A549 (cell line): Measurements from ENCODE around the gene BZW2. TPM values are rescaled to one million over a fixed set of nuclear protein-coding genes. Genes with fewer than 3 reads are reported as not detected.

ENCODE experiments used
- ATAC-seq, 2 experiments: fragments of 200-7000 bp in 1 of 2; fragments of >200 bp in 1 of 2; cut with Nextera tagmentation in 1 of 2; cut with Tn5 transposase in 1 of 2; 3 replicates each; pipeline versions ENCODE4 v1.8.0 to v1.9.1; 2018 to 2020; ENCODE audit warnings: mild to moderate bottlenecking in 1 of 2, moderate library complexity in 1 of 2
- CTCF ChIA-PET: fragments of 300-600 bp; sonication (Branson Sonifier 250); formaldehyde crosslinking; extraction: SDS; loops from one replicate; lab custom pipeline; 2021; ENCODE audit warnings: antibody characterized with exemption, inconsistent platforms; lab: Yijun Ruan, JAX
- POLR2A ChIA-PET: fragments of 350-600 bp; formaldehyde crosslinking; extraction: SDS; loops from one replicate; lab custom pipeline; 2021; ENCODE audit warnings: antibody characterized with exemption, inconsistent platforms; lab: Yijun Ruan, JAX
- DNase-seq, 2 experiments: peaks; one replicate each; pipeline versions ENCODE4 v3.0.0 to v3.0.0-alpha.2; 2011 to 2016; ENCODE audit warnings: low read depth in 1 of 2, low spot score in 1 of 2
- FAIRE-seq: peaks from 2 replicates; lab custom pipeline; 2011; peaks lifted over from hg19 to GRCh38; lab: Jason Lieb, UNC
- H3K27ac ChIP-seq, 2 experiments: fragments of >200 bp; sonication (Bioruptor Twin); formaldehyde crosslinking; 3 replicates each; pipeline ENCODE4 v1.5.1; 2016 to 2017
- H3K4me1 ChIP-seq: fragments of >200 bp; sonication (Bioruptor Twin); formaldehyde crosslinking; 3 replicates; pipeline ENCODE4 v1.6.1; 2016
- H3K4me2 ChIP-seq: fragments of >200 bp; sonication (Bioruptor Twin); formaldehyde crosslinking; 3 replicates; pipeline ENCODE4 v1.6.1; 2016
- H3K4me3 ChIP-seq: fragments of >200 bp; sonication (Bioruptor Twin); formaldehyde crosslinking; 3 replicates; pipeline ENCODE4 v1.5.1; 2016
- H3K9me3 ChIP-seq: fragments of >200 bp; sonication (Bioruptor Twin); formaldehyde crosslinking; 3 replicates; pipeline ENCODE4 v1.6.1; 2016
- BHLHE40 ChIP-seq: IDR thresholded peaks from 2 replicates; pipeline ENCODE4 v1.6.1; 2012; ENCODE audit warnings: low read depth, low read length, inconsistent platforms
- CBX8 ChIP-seq: fragments of 200-600 bp; sonication (generic); IDR thresholded peaks from 2 replicates; pipeline ENCODE4 v1.6.1; 2016
- CHD4 ChIP-seq: fragments of 200-600 bp; sonication (generic); IDR thresholded peaks from 2 replicates; pipeline ENCODE4 v1.6.1; 2016; ENCODE audit warnings: antibody characterized with exemption, mild to moderate bottlenecking, borderline replicate concordance
- ESRRA ChIP-seq: fragments of 150-350 bp; IDR thresholded peaks from 2 replicates; pipeline ENCODE4 v1.6.1; 2014; ENCODE audit warnings: mild to moderate bottlenecking, low read length, borderline replicate concordance
- FOSL2 ChIP-seq, 2 experiments: fragments of 450-650 bp in 1 of 2; fragments of >200 bp in 1 of 2; sonication (Bioruptor Twin) in 1 of 2; formaldehyde crosslinking; IDR thresholded peaks; 2 replicates each; pipeline versions ENCODE4 v1.5.0 to v1.6.1; 2016 to 2020; ENCODE audit warnings: mild to moderate bottlenecking in 1 of 2, moderate library complexity in 1 of 2
- HDAC2 ChIP-seq: fragments of 200-600 bp; sonication (generic); IDR thresholded peaks from 2 replicates; pipeline ENCODE4 v1.6.1; 2016
- HEYL ChIP-seq: fragments of 250-450 bp; sonication (Bioruptor Pico); IDR thresholded peaks from 2 replicates; pipeline ENCODE4 v1.8.0; 2021; ENCODE audit warnings: mild to moderate bottlenecking, moderate library complexity
- KDM1A ChIP-seq: fragments of 200-600 bp; sonication (generic); IDR thresholded peaks from 2 replicates; pipeline ENCODE4 v1.6.1; 2016; ENCODE audit warnings: low read depth, mild to moderate bottlenecking
- NFE2L2 ChIP-seq: fragments of 150-350 bp; conservative IDR thresholded peaks from 2 replicates; pipeline ENCODE4 v1.6.1; 2014; ENCODE audit warnings: low read length
- POLR2A ChIP-seq: IDR thresholded peaks from 2 replicates; pipeline ENCODE4 v1.6.1; 2012; ENCODE audit warnings: mild to moderate bottlenecking, low read length
- RARB ChIP-seq: fragments of 250-450 bp; sonication (Bioruptor Pico); IDR thresholded peaks from 2 replicates; pipeline ENCODE4 v1.8.0; 2021; ENCODE audit warnings: mild to moderate bottlenecking, moderate library complexity
- RCOR1 ChIP-seq: fragments of 150-350 bp; IDR thresholded peaks from 2 replicates; pipeline ENCODE4 v1.6.1; 2014; ENCODE audit warnings: antibody characterized with exemption, low read length, low read depth
- ZC3H11A ChIP-seq: fragments of 450-650 bp; IDR thresholded peaks from 2 replicates; pipeline ENCODE4 v1.6.1; 2014; ENCODE audit warnings: antibody characterized with exemption, mild to moderate bottlenecking
- WGBS: methylation state at CpG from one replicate; pipeline ENCODE4 v1.1.6; 2017; ENCODE audit errors: missing lambda C conversion rate; 5-methylcytosine and 5-hydroxymethylcytosine counted together
- polyA plus RNA-seq, 4 experiments: library from polyadenylated mRNA; depleted of rRNA in 3 of 4; stranded (reverse); fragments of >200 nt; fragmentation: RNase III in 1 of 4; extraction: RNeasy Plus Mini Kit Qiagen cat#74134 plus additional on column Dnase treatment in 1 of 4; gene quantifications; 2 replicates in 3 of 4; 3 replicates in 1 of 4; pipeline ENCODE4 v1.2.3, GENCODE V29; 2011 to 2017
- TF ChIP-seq, protein P1 (sequence below): fragments of 150-350 bp; IDR thresholded peaks from 2 replicates; pipeline ENCODE4 v1.6.1; 2014; ENCODE audit warnings: low read depth, mild to moderate bottlenecking, low read length
- TF ChIP-seq, protein P2 (sequence below): IDR thresholded peaks from 2 replicates; pipeline ENCODE4 v1.6.1; 2012; ENCODE audit warnings: low read depth, borderline replicate concordance
- TF ChIP-seq, protein P3 (sequence below): fragments of 200-600 bp; sonication (generic); IDR thresholded peaks from 2 replicates; pipeline ENCODE4 v1.6.1; 2016; ENCODE audit warnings: antibody characterized with exemption, mild to moderate bottlenecking, moderate library complexity
- TF ChIP-seq, protein P4 (sequence below): fragments of >200 bp; sonication (Bioruptor Twin); formaldehyde crosslinking; IDR thresholded peaks from 3 replicates; pipeline ENCODE4 v1.5.1; 2016
- TF ChIP-seq, protein P5 (sequence below): fragments of 450-650 bp; IDR thresholded peaks from 2 replicates; pipeline ENCODE4 v1.6.1; 2014; ENCODE audit warnings: antibody characterized with exemption
- TF ChIP-seq, protein P6 (sequence below): fragments of >200 bp; sonication (Bioruptor Twin); formaldehyde crosslinking; IDR thresholded peaks from 2 replicates; pipeline ENCODE4 v1.6.1; 2016

Gene BZW2
- polyA plus RNA-seq, 2 of the 4 experiments (the other 2 are of a cell fraction) = 72.4 to 101 TPM

DNA sequence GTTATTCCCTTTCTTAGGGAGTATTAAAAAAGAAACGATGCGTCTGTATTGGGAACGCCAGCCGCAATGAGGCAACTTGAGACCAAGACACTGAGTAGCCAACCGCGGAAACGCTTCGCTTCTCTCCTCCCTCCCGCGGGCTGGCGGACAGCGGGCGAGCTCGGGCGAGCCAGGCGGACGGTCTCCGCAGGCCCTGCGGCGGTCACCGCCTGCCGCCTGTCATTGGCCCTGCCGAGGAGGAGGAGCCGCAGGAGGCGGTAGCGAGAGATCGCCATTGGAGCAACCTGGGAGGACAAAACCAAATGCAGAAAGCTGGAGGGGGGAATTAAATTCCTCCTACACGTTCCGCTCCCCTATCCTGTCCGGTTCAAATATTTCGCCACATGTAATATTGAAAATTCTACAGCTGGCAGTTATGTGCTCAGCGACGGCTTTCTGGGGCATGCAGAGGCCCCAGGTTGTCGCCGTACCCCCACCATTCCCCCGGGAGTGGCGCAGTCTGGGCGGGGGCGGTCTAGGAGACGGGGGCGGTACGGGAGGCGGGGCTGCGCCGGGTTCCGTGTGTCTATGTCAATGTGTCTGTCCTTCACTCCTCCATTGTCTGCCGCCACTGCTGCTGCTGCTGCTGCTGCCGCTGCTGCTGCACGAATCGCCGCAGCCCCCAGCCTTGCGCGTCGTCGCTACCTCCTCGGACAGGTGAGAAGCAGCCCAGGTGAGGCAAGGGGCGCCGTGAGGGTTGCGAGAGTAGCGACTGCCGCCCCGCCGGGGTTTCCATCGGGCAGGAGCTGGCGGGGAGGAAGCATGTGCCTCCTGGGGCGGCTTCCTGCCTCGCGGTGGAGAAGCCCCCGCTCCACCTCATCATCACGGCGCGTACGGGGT, at the start of gene BZW2, which contains the start of gene ANKMY2 (continued):
- TF ChIP-seq, protein P1, sequence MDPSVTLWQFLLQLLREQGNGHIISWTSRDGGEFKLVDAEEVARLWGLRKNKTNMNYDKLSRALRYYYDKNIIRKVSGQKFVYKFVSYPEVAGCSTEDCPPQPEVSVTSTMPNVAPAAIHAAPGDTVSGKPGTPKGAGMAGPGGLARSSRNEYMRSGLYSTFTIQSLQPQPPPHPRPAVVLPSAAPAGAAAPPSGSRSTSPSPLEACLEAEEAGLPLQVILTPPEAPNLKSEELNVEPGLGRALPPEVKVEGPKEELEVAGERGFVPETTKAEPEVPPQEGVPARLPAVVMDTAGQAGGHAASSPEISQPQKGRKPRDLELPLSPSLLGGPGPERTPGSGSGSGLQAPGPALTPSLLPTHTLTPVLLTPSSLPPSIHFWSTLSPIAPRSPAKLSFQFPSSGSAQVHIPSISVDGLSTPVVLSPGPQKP = no peak
- no peak for TF ChIP-seq FOSL2 (IDR thresholded peaks at IDR 0.05)
- no peak for TF ChIP-seq FOSL2 (CRISPR knock-in tag; IDR thresholded peaks at IDR 0.05)
- TF ChIP-seq ZC3H11A = no peak
- TF ChIP-seq, protein P2, sequence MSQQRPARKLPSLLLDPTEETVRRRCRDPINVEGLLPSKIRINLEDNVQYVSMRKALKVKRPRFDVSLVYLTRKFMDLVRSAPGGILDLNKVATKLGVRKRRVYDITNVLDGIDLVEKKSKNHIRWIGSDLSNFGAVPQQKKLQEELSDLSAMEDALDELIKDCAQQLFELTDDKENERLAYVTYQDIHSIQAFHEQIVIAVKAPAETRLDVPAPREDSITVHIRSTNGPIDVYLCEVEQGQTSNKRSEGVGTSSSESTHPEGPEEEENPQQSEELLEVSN = 0 out of 2 replicates have a peak, but pooled peaks have one; percentile 40
- TF ChIP-seq, protein P3, sequence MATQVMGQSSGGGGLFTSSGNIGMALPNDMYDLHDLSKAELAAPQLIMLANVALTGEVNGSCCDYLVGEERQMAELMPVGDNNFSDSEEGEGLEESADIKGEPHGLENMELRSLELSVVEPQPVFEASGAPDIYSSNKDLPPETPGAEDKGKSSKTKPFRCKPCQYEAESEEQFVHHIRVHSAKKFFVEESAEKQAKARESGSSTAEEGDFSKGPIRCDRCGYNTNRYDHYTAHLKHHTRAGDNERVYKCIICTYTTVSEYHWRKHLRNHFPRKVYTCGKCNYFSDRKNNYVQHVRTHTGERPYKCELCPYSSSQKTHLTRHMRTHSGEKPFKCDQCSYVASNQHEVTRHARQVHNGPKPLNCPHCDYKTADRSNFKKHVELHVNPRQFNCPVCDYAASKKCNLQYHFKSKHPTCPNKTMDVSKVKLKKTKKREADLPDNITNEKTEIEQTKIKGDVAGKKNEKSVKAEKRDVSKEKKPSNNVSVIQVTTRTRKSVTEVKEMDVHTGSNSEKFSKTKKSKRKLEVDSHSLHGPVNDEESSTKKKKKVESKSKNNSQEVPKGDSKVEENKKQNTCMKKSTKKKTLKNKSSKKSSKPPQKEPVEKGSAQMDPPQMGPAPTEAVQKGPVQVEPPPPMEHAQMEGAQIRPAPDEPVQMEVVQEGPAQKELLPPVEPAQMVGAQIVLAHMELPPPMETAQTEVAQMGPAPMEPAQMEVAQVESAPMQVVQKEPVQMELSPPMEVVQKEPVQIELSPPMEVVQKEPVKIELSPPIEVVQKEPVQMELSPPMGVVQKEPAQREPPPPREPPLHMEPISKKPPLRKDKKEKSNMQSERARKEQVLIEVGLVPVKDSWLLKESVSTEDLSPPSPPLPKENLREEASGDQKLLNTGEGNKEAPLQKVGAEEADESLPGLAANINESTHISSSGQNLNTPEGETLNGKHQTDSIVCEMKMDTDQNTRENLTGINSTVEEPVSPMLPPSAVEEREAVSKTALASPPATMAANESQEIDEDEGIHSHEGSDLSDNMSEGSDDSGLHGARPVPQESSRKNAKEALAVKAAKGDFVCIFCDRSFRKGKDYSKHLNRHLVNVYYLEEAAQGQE = no peak
- no peak for TF ChIP-seq HDAC2
- no peak for TF ChIP-seq RCOR1
- no peak for TF ChIP-seq HEYL (CRISPR knock-in tag)
- TF ChIP-seq BHLHE40 = peak; percentile 88
- TF ChIP-seq CBX8 = no peak
- TF ChIP-seq CHD4 = no peak
- TF ChIP-seq KDM1A = no peak
- TF ChIP-seq NFE2L2 = no peak
- TF ChIP-seq, protein P4, sequence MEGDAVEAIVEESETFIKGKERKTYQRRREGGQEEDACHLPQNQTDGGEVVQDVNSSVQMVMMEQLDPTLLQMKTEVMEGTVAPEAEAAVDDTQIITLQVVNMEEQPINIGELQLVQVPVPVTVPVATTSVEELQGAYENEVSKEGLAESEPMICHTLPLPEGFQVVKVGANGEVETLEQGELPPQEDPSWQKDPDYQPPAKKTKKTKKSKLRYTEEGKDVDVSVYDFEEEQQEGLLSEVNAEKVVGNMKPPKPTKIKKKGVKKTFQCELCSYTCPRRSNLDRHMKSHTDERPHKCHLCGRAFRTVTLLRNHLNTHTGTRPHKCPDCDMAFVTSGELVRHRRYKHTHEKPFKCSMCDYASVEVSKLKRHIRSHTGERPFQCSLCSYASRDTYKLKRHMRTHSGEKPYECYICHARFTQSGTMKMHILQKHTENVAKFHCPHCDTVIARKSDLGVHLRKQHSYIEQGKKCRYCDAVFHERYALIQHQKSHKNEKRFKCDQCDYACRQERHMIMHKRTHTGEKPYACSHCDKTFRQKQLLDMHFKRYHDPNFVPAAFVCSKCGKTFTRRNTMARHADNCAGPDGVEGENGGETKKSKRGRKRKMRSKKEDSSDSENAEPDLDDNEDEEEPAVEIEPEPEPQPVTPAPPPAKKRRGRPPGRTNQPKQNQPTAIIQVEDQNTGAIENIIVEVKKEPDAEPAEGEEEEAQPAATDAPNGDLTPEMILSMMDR = no peak

DNA sequence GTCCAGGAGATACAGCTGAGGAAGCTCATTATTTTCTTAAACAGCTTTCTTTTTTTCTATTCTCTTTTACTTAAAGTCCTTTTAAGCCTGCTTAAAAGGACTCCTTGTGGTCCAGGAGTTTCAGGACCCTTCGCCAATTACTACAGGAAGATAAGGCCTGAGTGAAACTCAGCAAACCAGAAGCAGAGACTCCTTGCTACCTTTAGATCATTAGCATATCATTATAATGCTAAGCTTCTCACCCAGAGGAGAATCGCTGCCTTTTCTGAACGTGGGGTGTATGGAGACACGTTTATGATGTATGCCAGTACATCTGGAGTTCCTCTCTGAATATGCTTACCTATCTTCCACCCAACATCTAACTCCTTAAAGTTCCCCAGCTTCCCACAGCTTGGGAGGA, 48.0 kb upstream of the BZW2 start:
- Histone ChIP-seq H3K4me2 (no peak overlapping the region), H3K4me1 (no peaks in the 10 kb centered on the region), H3K4me3 (no peak overlapping the region)
- FAIRE-seq (no peak), DNase-seq (no peak), ATAC-seq (no peak)
- POLR2A ChIA-PET = no interaction called here
- TF ChIP-seq, protein P5, sequence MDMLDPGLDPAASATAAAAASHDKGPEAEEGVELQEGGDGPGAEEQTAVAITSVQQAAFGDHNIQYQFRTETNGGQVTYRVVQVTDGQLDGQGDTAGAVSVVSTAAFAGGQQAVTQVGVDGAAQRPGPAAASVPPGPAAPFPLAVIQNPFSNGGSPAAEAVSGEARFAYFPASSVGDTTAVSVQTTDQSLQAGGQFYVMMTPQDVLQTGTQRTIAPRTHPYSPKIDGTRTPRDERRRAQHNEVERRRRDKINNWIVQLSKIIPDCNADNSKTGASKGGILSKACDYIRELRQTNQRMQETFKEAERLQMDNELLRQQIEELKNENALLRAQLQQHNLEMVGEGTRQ = no peak
- TF ChIP-seq, protein P3 = no peak
- TF ChIP-seq, protein P6, sequence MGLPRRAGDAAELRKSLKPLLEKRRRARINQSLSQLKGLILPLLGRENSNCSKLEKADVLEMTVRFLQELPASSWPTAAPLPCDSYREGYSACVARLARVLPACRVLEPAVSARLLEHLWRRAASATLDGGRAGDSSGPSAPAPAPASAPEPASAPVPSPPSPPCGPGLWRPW = no peak
- no peak for TF ChIP-seq RARB (CRISPR knock-in tag)
- no peak for TF ChIP-seq POLR2A
- TF ChIP-seq ESRRA = no peak
- TF ChIP-seq, protein P4 = no peak
- TF ChIP-seq, all 56 proteins: peak for 0
- WGBS = 75% methylated on average over 4 of the region's 4 CpGs
- no peaks in the 10 kb centered on the region for H3K9me3 ChIP-seq
- no peak overlapping the region for H3K27ac ChIP-seq
- CTCF ChIA-PET = interaction anchor here (1.1 kb wide), 1 partner anchor 13 kb away, joined by 3 read pairs; no protein-coding TSS in a partner anchor
